Hypothalamus (tissue), 51 donors: ENCODE results near the gene YPEL3.

Source experiments
- DNase-seq, 51 donors: peaks; one replicate each; lab custom pipeline; 2025; lab: John Stamatoyannopoulos, UW

Gene YPEL3

GRCh38 chr16:30054451-30054850 lies 41.6 kb downstream of the YPEL3 start:
- DNase-seq: no peak

- no peak for DNase-seq
Observed at GRCh38 chr16:30053376-30054015, 42.5 kb downstream of the YPEL3 start.

GRCh38 chr16:30052671-30053372 lies 43.2 kb downstream of the YPEL3 start:
- DNase-seq: peak in 50 of 51 donors; percentile 44 to 91 (median 78)

- no peak for DNase-seq
Observed at GRCh38 chr16:30051518-30051917, 44.5 kb downstream of the YPEL3 start.

GRCh38 chr16:30049871-30050270 lies 46.1 kb downstream of the YPEL3 start:
- peak in 35 of 51 donors; percentile 12 to 87 (median 56) for DNase-seq

GRCh38 chr16:30046588-30046987 lies 49.4 kb downstream of the YPEL3 start:
- DNase-seq: no peak

- no peak for DNase-seq
Observed at GRCh38 chr16:30046178-30046577, 49.8 kb downstream of the YPEL3 start.
